Limb (tissue), 2 donors: ENCODE results near the gene KRTAP17-1.
A peak's percentile ranks its signal among the peaks of the same experiment; 100 is the strongest.
"Not testable (repeated sequence)": the region's sequence is repeated elsewhere in the genome, so short reads cannot be mapped to it uniquely, and the experiment has no call there.

Experiments used
- DNase-seq, 2 donors: peaks; one replicate each; pipeline ENCODE4 v3.0.0-alpha.2; 2016; ENCODE audit errors: extremely low spot score in 2 of 2

KRTAP17-1 gene

DNA sequence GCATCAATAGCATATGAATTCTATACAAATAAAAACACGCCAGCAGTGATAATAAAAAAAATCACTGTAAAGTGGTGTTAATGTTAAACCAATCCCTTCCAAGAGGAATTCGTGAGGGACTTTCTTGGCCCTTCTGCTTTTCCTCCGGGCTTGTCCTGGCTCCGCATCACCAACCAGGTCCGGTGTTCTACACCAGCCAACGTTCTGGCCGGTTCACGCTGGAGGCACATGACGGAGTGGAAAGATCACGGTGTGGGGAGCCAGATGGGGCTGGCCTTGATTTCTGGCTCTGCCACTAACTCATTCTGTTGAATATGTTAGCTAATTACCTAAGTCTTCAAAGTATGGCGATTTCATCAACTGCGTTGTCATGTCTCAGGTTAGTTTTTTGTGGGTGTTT, 11.4 kb downstream of the KRTAP17-1 start:
- DNase-seq, result no peak

- no peak for DNase-seq
These were observed 12.5 kb downstream of the KRTAP17-1 start for GRCh38 chr17:41302981-41303380.

- no peak for DNase-seq
These were observed 13.3 kb downstream of the KRTAP17-1 start, which contains the start of gene KRTAP29-1 for GRCh38 chr17:41301916-41302901. KRTAP29-1 (minus strand) TSS chr17:41302851; CDS start chr17:41302851, 0 bp downstream.

GRCh38 chr17:41301204-41301790, 14.2 kb downstream of the KRTAP17-1 start:
- no peak for DNase-seq

DNA sequence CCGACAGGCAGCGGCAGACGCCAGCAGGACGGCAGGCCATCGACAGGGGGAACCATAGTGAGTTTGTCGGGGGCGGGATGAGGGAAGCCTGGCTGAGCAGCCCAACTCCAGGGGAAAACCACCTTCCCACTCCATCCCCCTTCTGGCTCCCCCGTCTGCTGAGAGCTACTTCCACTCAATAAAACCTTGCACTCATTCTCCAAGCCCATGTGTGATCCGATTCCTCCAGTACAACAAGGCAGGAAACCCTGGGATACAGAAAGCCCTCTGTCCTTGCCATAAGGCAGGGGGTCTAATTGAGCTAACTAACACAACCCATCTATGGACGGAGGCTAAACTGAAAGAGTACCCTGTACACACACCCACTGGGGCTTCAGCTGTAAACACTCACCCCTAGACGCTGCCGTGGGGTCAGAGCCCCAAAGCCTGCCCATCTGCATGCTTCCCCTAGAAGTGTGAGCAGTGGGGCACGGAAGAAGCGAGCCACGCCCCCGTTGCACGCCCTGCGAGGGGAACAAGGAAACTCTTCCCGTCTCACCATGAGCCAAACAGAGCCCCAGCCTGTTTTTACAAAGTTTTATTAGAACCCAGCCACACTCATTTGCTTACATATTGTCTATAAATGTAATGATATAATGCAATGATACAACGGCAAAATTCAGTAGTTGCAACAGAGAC, 16.9 kb downstream of the KRTAP17-1 start:
- no peak for DNase-seq

- peak in 1 of 2 donors; percentile 10 for DNase-seq
These were observed 18.7 kb downstream of the KRTAP17-1 start for GRCh38 chr17:41296846-41297245.

- DNase-seq, result no peak
These were observed 21.5 kb downstream of the KRTAP17-1 start for GRCh38 chr17:41294016-41294415.

DNA sequence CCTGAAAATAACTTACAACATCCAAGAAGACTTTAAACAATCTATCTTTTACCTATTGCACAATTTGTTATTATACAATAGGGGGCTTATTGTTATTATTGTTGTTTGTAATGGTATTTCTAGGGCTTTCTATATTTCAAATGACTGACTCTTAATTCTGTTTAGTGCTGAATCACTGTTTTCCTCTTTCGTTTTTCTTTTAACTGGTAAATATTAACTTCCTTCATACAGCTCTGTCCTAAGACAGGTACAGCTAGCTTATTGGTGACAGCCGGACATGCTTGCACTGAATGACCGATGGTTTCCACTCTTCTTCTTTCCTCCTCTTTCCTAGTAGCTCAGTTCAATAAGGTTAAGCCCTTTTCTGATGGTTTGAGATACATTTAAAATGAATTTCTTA, 28.5 kb downstream of the KRTAP17-1 start:
- DNase-seq, result no peak

DNA sequence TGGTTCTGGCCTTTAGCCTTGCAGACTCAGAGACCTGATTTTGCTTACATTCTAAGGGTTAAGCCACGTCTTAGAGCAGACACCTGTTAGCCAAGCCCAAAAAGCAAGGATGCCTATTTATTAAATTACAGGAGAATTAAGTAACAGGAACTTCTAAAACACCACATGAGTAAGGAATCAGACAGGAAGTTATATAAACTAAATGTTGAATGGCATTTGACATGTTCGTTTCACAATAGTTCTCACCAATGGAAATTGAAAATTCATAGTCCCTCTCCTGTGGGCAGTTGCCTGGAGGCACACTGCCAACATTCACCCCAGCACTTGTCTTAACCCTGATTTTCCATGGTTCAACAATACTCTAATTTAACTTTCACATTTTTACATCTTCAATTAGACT, 31.0 kb downstream of the KRTAP17-1 start:
- DNase-seq, result no peak

- peak in 1 of 2 donors; percentile 3 for DNase-seq
These were observed 31.5 kb downstream of the KRTAP17-1 start for GRCh38 chr17:41284043-41284442.

- DNase-seq, result no peak
These were observed 37.1 kb downstream of the KRTAP17-1 start for GRCh38 chr17:41278176-41278955.

DNA sequence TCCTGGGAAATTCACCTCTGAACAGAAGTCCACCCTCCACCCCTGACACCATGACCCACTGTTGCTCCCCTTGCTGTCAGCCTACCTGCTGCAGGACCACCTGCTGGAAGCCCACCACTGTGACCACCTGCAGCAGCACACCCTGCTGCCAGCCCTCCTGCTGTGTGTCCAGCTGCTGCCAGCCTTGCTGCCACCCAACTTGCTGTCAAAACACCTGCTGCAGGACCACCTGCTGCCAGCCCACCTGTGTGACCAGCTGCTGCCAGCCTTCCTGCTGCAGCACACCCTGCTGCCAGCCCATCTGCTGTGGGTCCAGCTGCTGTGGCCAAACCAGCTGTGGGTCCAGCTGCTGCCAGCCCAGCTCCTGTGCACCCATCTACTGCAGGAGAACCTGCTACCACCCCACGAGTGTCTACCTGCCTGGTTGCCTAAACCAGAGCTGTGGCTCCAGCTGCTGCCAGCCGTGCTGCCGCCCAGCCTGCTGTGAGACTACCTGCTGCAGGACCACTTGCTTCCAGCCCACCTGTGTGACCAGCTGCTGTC, 39.8 kb downstream of the KRTAP17-1 start, which contains the start of gene KRTAP9-7:
TSS of gene KRTAP9-7 (plus strand) at position 51 of the 543 bp plus-strand sequence. CDS start at position 51, 0 bp downstream.
- DNase-seq, result not testable (repeated sequence)

DNA sequence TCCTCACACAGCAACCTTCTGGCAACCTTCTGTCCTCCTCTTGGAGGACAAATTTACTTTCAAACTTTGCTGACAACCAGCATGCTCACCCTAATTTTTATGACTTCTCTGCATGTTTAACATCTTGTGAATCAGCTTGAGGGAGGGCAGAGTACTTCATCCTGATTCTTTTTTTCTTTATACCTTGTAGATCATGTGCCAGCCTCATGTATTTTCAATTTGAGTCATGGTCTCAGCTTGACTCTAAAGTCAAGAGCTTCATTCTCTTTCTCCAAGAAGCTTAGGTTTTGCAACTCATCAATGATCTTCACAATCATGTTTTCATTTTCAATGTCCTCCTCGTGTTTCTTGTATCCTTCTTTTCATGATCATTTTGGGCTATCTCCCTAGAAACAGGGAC, 43.7 kb downstream of the KRTAP17-1 start:
- no peak for DNase-seq

DNA sequence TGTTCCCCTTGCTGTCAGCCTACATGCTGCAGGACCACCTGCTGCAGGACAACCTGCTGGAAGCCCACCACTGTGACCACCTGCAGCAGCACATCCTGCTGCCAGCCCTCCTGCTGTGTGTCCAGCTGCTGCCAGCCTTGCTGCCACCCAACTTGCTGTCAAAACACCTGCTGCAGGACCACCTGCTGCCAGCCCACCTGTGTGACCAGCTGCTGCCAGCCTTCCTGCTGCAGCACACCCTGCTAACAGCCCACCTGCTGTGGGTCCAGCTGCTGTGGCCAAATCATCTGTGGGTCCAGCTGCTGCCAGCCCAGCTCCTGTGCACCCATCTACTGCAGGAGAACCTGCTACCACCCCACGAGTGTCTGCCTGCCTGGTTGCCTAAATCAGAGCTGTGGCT, 44.2 kb downstream of the KRTAP17-1 start:
- DNase-seq, result not testable (repeated sequence)

DNA sequence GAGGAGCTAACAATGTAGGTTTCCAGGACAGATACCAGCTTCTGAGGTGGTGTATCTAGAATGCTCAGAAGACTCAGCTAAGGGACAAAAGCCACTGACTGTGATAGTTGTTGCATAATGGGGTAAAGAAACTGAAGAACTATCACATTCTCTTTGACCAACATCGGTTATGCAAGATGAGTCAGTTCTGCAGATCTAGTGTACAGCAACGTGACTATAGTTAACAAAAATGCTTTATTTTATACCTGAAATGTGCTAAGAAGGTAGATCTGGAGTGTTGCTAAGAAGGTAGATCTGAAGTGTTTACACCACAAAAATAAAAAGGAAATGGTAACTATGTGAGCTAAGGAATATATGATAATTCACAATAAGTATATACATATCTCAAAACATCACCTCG, 47.8 kb downstream of the KRTAP17-1 start:
- DNase-seq, result no peak

DNA sequence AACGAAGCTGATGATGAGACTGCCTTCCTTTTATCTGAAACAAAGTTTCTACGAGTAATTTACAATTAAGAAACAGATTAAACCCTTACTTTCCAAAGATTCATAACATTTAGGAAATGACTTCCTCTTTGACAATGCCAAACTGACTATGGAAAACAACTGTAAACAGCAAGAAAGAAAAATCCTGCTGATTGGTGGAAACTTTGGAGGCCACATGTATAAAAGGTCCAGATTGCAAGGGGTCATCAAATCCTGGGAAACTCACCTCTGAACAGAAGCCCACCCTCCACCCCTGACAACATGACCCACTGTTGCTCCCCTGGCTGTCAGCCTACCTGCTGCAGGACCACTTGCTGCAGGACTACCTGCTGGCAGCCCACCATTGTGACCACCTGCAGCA, 50.4 kb downstream of the KRTAP17-1 start, which contains the start of gene KRTAP9-6:
TSS of gene KRTAP9-6 (plus strand) at position 301 of the 400 bp plus-strand sequence. CDS start at position 301, 0 bp downstream.
- DNase-seq, result no peak
